Vagina (tissue), 2 donors: Measurements from ENCODE around the gene PGBD5.

Experiments used
- POLR2A ChIP-seq, 2 donors: fragments of 450-650 bp; IDR thresholded peaks; one replicate each; pipeline ENCODE4 v1.6.1; 2017; ENCODE audit warnings: antibody characterized with exemption in 2 of 2, mild to moderate bottlenecking in 2 of 2, moderate library complexity in 2 of 2
- TF ChIP-seq, protein P1 (sequence below), 3 experiments: fragments of 450-650 bp in 2 of 3; fragments of 200-600 bp in 1 of 3; sonication (generic) in 1 of 3; IDR thresholded peaks; one replicate each; pipeline ENCODE4 v1.5.1; 2017 to 2019; ENCODE audit warnings: antibody characterized with exemption in 3 of 3, mild to moderate bottlenecking in 2 of 3, moderate library complexity in 2 of 3

GRCh38 chr1:230368363-230368762, 57.8 kb downstream of the PGBD5 start:
- no peak for TF ChIP-seq POLR2A (IDR thresholded peaks at IDR 0.05)
- TF ChIP-seq, protein P1, sequence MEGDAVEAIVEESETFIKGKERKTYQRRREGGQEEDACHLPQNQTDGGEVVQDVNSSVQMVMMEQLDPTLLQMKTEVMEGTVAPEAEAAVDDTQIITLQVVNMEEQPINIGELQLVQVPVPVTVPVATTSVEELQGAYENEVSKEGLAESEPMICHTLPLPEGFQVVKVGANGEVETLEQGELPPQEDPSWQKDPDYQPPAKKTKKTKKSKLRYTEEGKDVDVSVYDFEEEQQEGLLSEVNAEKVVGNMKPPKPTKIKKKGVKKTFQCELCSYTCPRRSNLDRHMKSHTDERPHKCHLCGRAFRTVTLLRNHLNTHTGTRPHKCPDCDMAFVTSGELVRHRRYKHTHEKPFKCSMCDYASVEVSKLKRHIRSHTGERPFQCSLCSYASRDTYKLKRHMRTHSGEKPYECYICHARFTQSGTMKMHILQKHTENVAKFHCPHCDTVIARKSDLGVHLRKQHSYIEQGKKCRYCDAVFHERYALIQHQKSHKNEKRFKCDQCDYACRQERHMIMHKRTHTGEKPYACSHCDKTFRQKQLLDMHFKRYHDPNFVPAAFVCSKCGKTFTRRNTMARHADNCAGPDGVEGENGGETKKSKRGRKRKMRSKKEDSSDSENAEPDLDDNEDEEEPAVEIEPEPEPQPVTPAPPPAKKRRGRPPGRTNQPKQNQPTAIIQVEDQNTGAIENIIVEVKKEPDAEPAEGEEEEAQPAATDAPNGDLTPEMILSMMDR (IDR thresholded peaks at IDR 0.05) = no peak
